Activated T-cell treated with anti-CD3 and anti-CD28 coated beads for 48 hours (primary cell): ENCODE measurements around the gene NFATC1.
"Not testable (repeated sequence)": the region's sequence is repeated elsewhere in the genome, so short reads cannot be mapped to it uniquely, and the experiment has no call there.

Source experiments
- DNase-seq: peaks from one replicate; pipeline ENCODE4 v3.0.0-alpha.2; 2020; ENCODE audit warnings: low read depth

The NFATC1 gene

GRCh38 chr18:79489051-79489898 is 93.5 kb downstream of the NFATC1 start:
- no peak for DNase-seq

- no peak for DNase-seq
Measured at GRCh38 chr18:79489899-79490625, 94.3 kb downstream of the NFATC1 start.

GRCh38 chr18:79490626-79491041 is 94.9 kb downstream of the NFATC1 start:
- no peak for DNase-seq

GRCh38 chr18:79491081-79491551 is 95.4 kb downstream of the NFATC1 start:
- DNase-seq = no peak

GRCh38 chr18:79493211-79493800 is 97.6 kb downstream of the NFATC1 start:
- no peak for DNase-seq

GRCh38 chr18:79493801-79494211 is 98.1 kb downstream of the NFATC1 start:
- DNase-seq = no peak

GRCh38 chr18:79494936-79495335 is 99.2 kb downstream of the NFATC1 start:
- no peak for DNase-seq

GRCh38 chr18:79495591-79496071 is 99.9 kb downstream of the NFATC1 start:
- no peak for DNase-seq

- DNase-seq = no peak
Measured at GRCh38 chr18:79496237-79496977, 100.7 kb downstream of the NFATC1 start.

GRCh38 chr18:79496978-79497637 is 101.4 kb downstream of the NFATC1 start:
- no peak for DNase-seq

GRCh38 chr18:79497638-79498081 is 101.9 kb downstream of the NFATC1 start:
- no peak for DNase-seq

- no peak for DNase-seq
Measured at GRCh38 chr18:79498662-79499061, 102.9 kb downstream of the NFATC1 start.

GRCh38 chr18:79501006-79501405 is 105.3 kb downstream of the NFATC1 start:
- no peak for DNase-seq

GRCh38 chr18:79502782-79503181 is 107.1 kb downstream of the NFATC1 start:
- no peak for DNase-seq

- no peak for DNase-seq
Measured at GRCh38 chr18:79503406-79503805, 107.7 kb downstream of the NFATC1 start.

- DNase-seq = no peak
Measured at GRCh38 chr18:79504034-79504433, 108.3 kb downstream of the NFATC1 start.

- DNase-seq = not testable (repeated sequence)
Measured at GRCh38 chr18:79504495-79504894, 108.8 kb downstream of the NFATC1 start.

GRCh38 chr18:79505465-79505864 is 109.7 kb downstream of the NFATC1 start:
- not testable (repeated sequence) for DNase-seq

GRCh38 chr18:79506191-79507075 is 110.7 kb downstream of the NFATC1 start:
- no peak for DNase-seq

GRCh38 chr18:79507076-79507545 is 111.4 kb downstream of the NFATC1 start:
- no peak for DNase-seq
